Adrenal gland (tissue), 5 donors: Measurements from ENCODE around the gene GIGYF2.

ENCODE experiments used
- POLR2A ChIP-seq, 2 donors: fragments of 450-650 bp; IDR thresholded peaks; one replicate each; pipeline ENCODE4 v1.6.1; 2017; ENCODE audit warnings: antibody characterized with exemption in 2 of 2, mild to moderate bottlenecking in 2 of 2, moderate library complexity in 1 of 2
- TF ChIP-seq, protein P1 (sequence below), 6 experiments: fragments of 450-650 bp in 4 of 6; fragments of 200-600 bp in 2 of 6; sonication (generic) in 1 of 6; IDR thresholded peaks; 1 replicate in 5 of 6; 2 replicates in 1 of 6; pipeline versions ENCODE4 v1.5.1 to v1.8.0; 2016 to 2021; ENCODE audit warnings: antibody characterized with exemption in 6 of 6, mild to moderate bottlenecking in 2 of 6, moderate library complexity in 1 of 6
- donor health status: DM: no; HTN: no; CAD: no.

DNA sequence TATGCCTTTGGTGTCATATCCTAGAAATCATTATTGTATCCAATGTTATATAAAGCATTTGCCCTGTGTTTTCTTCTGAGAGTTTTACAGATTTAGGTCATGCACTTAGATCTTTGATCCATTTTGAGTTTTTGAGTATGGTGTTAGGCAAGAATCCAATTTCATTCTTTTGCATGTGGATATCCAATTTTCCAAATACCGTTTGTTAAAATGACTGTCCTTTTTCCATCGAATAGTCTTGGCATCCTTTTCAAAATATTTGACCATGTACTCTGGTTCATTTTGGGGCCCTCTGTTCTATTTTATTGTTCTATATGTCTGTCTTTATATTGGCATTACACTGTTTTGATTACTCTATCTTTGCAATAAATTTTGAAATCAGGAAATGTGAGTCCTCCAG lies 103.0 kb downstream of the GIGYF2 start:
- TF ChIP-seq, protein P1, sequence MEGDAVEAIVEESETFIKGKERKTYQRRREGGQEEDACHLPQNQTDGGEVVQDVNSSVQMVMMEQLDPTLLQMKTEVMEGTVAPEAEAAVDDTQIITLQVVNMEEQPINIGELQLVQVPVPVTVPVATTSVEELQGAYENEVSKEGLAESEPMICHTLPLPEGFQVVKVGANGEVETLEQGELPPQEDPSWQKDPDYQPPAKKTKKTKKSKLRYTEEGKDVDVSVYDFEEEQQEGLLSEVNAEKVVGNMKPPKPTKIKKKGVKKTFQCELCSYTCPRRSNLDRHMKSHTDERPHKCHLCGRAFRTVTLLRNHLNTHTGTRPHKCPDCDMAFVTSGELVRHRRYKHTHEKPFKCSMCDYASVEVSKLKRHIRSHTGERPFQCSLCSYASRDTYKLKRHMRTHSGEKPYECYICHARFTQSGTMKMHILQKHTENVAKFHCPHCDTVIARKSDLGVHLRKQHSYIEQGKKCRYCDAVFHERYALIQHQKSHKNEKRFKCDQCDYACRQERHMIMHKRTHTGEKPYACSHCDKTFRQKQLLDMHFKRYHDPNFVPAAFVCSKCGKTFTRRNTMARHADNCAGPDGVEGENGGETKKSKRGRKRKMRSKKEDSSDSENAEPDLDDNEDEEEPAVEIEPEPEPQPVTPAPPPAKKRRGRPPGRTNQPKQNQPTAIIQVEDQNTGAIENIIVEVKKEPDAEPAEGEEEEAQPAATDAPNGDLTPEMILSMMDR (IDR thresholded peaks at IDR 0.05): no peak
- no peak for TF ChIP-seq POLR2A (IDR thresholded peaks at IDR 0.05)
